SU-DHL-6 (cell line): ENCODE results near the gene PRRC2B.
"Not testable (repeated sequence)": the region's sequence is repeated elsewhere in the genome, so short reads cannot be mapped to it uniquely, and the experiment has no call there.

Experiments used
- H2AFZ ChIP-seq: fragments of 200-600 bp; sonication (generic); 2 replicates; pipeline ENCODE4 v1.6.1; 2014; ENCODE audit warnings: low read depth, mild to moderate bottlenecking, moderate library complexity, mixed read lengths, antibody characterized with exemption, low read length; ENCODE audit not compliant: severe bottlenecking
- H3F3A ChIP-seq: fragments of 200-600 bp; shearing (Covaris generic); 2 replicates; pipeline ENCODE4 v1.6.0; 2016; ENCODE audit warnings: antibody characterized with exemption, mild to moderate bottlenecking; ENCODE audit not compliant: insufficient read depth
- H3K27ac ChIP-seq: fragments of 200-600 bp; sonication (generic); 2 replicates; pipeline ENCODE4 v1.5.1; 2016; ENCODE audit warnings: low read depth, mild to moderate bottlenecking, low read length, moderate library complexity, mixed read lengths
- H3K27me3 ChIP-seq: fragments of 200-600 bp; sonication (generic), shearing (Covaris generic); 2 replicates; pipeline ENCODE4 v1.6.0; 2014; ENCODE audit warnings: mild to moderate bottlenecking, low read length
- H3K36me3 ChIP-seq: fragments of 200-600 bp; sonication (generic); 2 replicates; pipeline ENCODE4 v1.6.1; 2014; ENCODE audit warnings: mild to moderate bottlenecking, low read length, mixed read lengths
- H3K4me2 ChIP-seq: fragments of 300-600, 200-600 bp; shearing (Covaris generic), sonication (generic); 2 replicates; pipeline ENCODE4 v1.6.0; 2014; ENCODE audit warnings: low read length, low read depth, mild to moderate bottlenecking; ENCODE audit not compliant: poor library complexity, severe bottlenecking
- H3K4me3 ChIP-seq: fragments of 200-600 bp; sonication (generic); 2 replicates; pipeline ENCODE4 v1.5.1; 2014; ENCODE audit warnings: antibody characterized with exemption, low read length, mild to moderate bottlenecking, mixed read lengths; ENCODE audit not compliant: insufficient read depth, poor library complexity, severe bottlenecking
- H3K79me2 ChIP-seq: fragments of 200-600 bp; sonication (generic); 2 replicates; pipeline ENCODE4 v1.6.1; 2014; ENCODE audit warnings: mild to moderate bottlenecking, low read length, moderate library complexity; ENCODE audit not compliant: insufficient read depth
- H3K9ac ChIP-seq: fragments of 200-600 bp; sonication (generic); 2 replicates; pipeline ENCODE4 v1.7.0; 2014; ENCODE audit warnings: mild to moderate bottlenecking, low read length
- H3K9me2 ChIP-seq: fragments of 200-600 bp; sonication (generic); replicated peaks from 2 replicates; pipeline ENCODE4 v1.6.1; 2014; ENCODE audit warnings: low read length; ENCODE audit not compliant: insufficient read depth
- H3K9me3 ChIP-seq: fragments of 200-600 bp; sonication (generic); 2 replicates; pipeline ENCODE4 v1.6.1; 2014; ENCODE audit warnings: low read length, mixed read lengths; ENCODE audit not compliant: insufficient read depth
- H4K20me1 ChIP-seq: fragments of 200-600 bp; sonication (generic); 2 replicates; pipeline ENCODE4 v1.6.1; 2014; ENCODE audit warnings: low read depth, mild to moderate bottlenecking, antibody characterized with exemption, low read length, moderate library complexity, mixed read lengths
- CTCF ChIP-seq: fragments of 200-600 bp; sonication (generic); IDR thresholded peaks from one replicate; pipeline ENCODE4 v1.5.1; 2017; ENCODE audit warnings: antibody characterized with exemption, mild to moderate bottlenecking, low read length, moderate library complexity; ENCODE audit not compliant: insufficient read depth, poor library complexity, severe bottlenecking
- EZH2phosphoT487 ChIP-seq: fragments of 200-600 bp; sonication (generic), shearing (Covaris generic); conservative IDR thresholded peaks from 2 replicates; pipeline ENCODE4 v1.6.1; 2018; ENCODE audit warnings: mild to moderate bottlenecking, antibody characterized with exemption, low read length, moderate library complexity, mixed read lengths

PRRC2B gene

GRCh38 chr9:131505012-131505411 is 111.1 kb downstream of the PRRC2B start:
- Histone ChIP-seq H4K20me1 (no peaks in the 10 kb centered on the region), H3K9ac (no peak overlapping the region), H3K9me2 (no peaks in the 10 kb centered on the region), H3K79me2 (peaks cover 6% of the 10 kb centered on the region), H2AFZ (no peak overlapping the region), H3K27ac (no peak overlapping the region), H3F3A (peaks cover 14% of the 10 kb centered on the region), H3K27me3 (no peaks in the 10 kb centered on the region), H3K9me3 (no peaks in the 10 kb centered on the region), H3K36me3 (no peaks in the 10 kb centered on the region), H3K4me3 (no peak overlapping the region), H3K4me2 (no peak overlapping the region)
- TF ChIP-seq EZH2phosphoT487, result no peak
- no peak for TF ChIP-seq CTCF

- H3F3A ChIP-seq, result 0 out of 2 replicates have a peak, but pooled peaks cover 2% of the 10 kb centered on the region
- H4K20me1 ChIP-seq, result no peaks in the 10 kb centered on the region
- no peaks in the 10 kb centered on the region for H3K27me3 ChIP-seq
- no peaks in the 10 kb centered on the region for H3K9me3 ChIP-seq
- H3K4me3 ChIP-seq, result no peak overlapping the region
- H3K9me2 ChIP-seq, result no peaks in the 10 kb centered on the region
- no peak overlapping the region for H3K9ac ChIP-seq
- TF ChIP-seq EZH2phosphoT487, result no peak
- TF ChIP-seq CTCF, result no peak
- H3K36me3 ChIP-seq, result peaks cover 6% of the 10 kb centered on the region
- H3K27ac ChIP-seq, result no peak overlapping the region
- no peaks in the 10 kb centered on the region for H3K79me2 ChIP-seq
- no peak overlapping the region for H3K4me2 ChIP-seq
- no peak overlapping the region for H2AFZ ChIP-seq
Observed at GRCh38 chr9:131511416-131511815, 117.5 kb downstream of the PRRC2B start.

- Histone ChIP-seq H3F3A (0 out of 2 replicates have a peak, but pooled peaks cover 5% of the 10 kb centered on the region), H3K27me3 (no peaks in the 10 kb centered on the region), H3K9me3 (no peaks in the 10 kb centered on the region), H3K9ac (no peak overlapping the region), H3K27ac (no peak overlapping the region), H3K4me3 (no peak overlapping the region), H3K9me2 (no peaks in the 10 kb centered on the region), H3K36me3 (peaks cover 6% of the 10 kb centered on the region), H2AFZ (no peak overlapping the region), H4K20me1 (no peaks in the 10 kb centered on the region), H3K4me2 (no peak overlapping the region), H3K79me2 (no peaks in the 10 kb centered on the region)
- TF ChIP-seq CTCF (no peak), EZH2phosphoT487 (no peak)
Observed at GRCh38 chr9:131511880-131512279, 118.0 kb downstream of the PRRC2B start.

GRCh38 chr9:131513177-131513576 is 119.3 kb downstream of the PRRC2B start:
- H3K9me3 ChIP-seq, result no peaks in the 10 kb centered on the region
- H3K27ac ChIP-seq, result no peak overlapping the region
- H2AFZ ChIP-seq, result no peak overlapping the region
- TF ChIP-seq EZH2phosphoT487 (no peak), CTCF (no peak)
- no peaks in the 10 kb centered on the region for H3K9me2 ChIP-seq
- no peaks in the 10 kb centered on the region for H3K27me3 ChIP-seq
- 0 out of 2 replicates have a peak, but pooled peaks cover 6% of the 10 kb centered on the region for H3F3A ChIP-seq
- H3K4me3 ChIP-seq, result no peak overlapping the region
- H3K4me2 ChIP-seq, result no peak overlapping the region
- H3K9ac ChIP-seq, result no peak overlapping the region
- peaks cover 6% of the 10 kb centered on the region for H3K36me3 ChIP-seq
- H4K20me1 ChIP-seq, result no peaks in the 10 kb centered on the region
- H3K79me2 ChIP-seq, result no peaks in the 10 kb centered on the region

GRCh38 chr9:131515559-131516031 is 121.7 kb downstream of the PRRC2B start:
- H3K4me3 ChIP-seq, H3F3A ChIP-seq, H3K36me3 ChIP-seq, H4K20me1 ChIP-seq, H3K4me2 ChIP-seq, H3K27me3 ChIP-seq, H3K9ac ChIP-seq, H3K9me3 ChIP-seq, H3K79me2 ChIP-seq, H3K9me2 ChIP-seq, H2AFZ ChIP-seq: not testable (repeated sequence)
- H3K27ac ChIP-seq, result peak overlapping the region; percentile 29; the same call in 1 of the 2 replicates
